GM23248 (cell line): Measurements from ENCODE around the gene OR13G1. TPM values are rescaled to one million over a fixed set of nuclear protein-coding genes. Genes with fewer than 3 reads are reported as not detected.

Experiments used
- DNase-seq: peaks from one replicate; pipeline ENCODE4 v3.0.0-alpha.2; 2015
- H2AFZ ChIP-seq: fragments of 200-600 bp; sonication (generic); 2 replicates; pipeline ENCODE4 v1.6.1; 2016; ENCODE audit warnings: antibody characterized with exemption
- H3F3A ChIP-seq: fragments of 200-600 bp; sonication (generic); 2 replicates; pipeline ENCODE4 v1.6.1; 2016; ENCODE audit warnings: mild to moderate bottlenecking, antibody characterized with exemption, mixed run types; ENCODE audit not compliant: insufficient read depth
- H3K27ac ChIP-seq: fragments of 200-600 bp; sonication (generic); 2 replicates; pipeline ENCODE4 v1.5.1; 2016; ENCODE audit warnings: mild to moderate bottlenecking
- H3K27me3 ChIP-seq: fragments of 200-600 bp; sonication (generic); replicated peaks from 2 replicates; pipeline ENCODE4 v1.6.1; 2016; ENCODE audit warnings: mild to moderate bottlenecking; ENCODE audit not compliant: insufficient read depth
- H3K36me3 ChIP-seq: fragments of 200-600 bp; sonication (generic); 2 replicates; pipeline ENCODE4 v1.6.1; 2016; ENCODE audit warnings: low read depth, mild to moderate bottlenecking
- H3K4me1 ChIP-seq: fragments of 200-600 bp; sonication (generic); 2 replicates; pipeline ENCODE4 v1.6.1; 2016; ENCODE audit warnings: mild to moderate bottlenecking; ENCODE audit not compliant: insufficient read depth
- H3K4me2 ChIP-seq: fragments of 200-600 bp; sonication (generic); one replicate; pipeline ENCODE4 v1.6.1; 2016; ENCODE audit warnings: mild to moderate bottlenecking; ENCODE audit not compliant: unreplicated experiment
- H3K4me3 ChIP-seq: fragments of 200-600 bp; sonication (generic); 2 replicates; pipeline ENCODE4 v1.5.1; 2016; ENCODE audit warnings: mild to moderate bottlenecking
- H3K79me2 ChIP-seq: fragments of 200-600 bp; sonication (generic); 2 replicates; pipeline ENCODE4 v1.6.1; 2016; ENCODE audit warnings: mild to moderate bottlenecking; ENCODE audit not compliant: insufficient read depth
- H3K9ac ChIP-seq: fragments of 200-600 bp; sonication (generic); 2 replicates; pipeline ENCODE4 v1.6.1; 2016; ENCODE audit warnings: mild to moderate bottlenecking
- H3K9me2 ChIP-seq: fragments of 200-600 bp; sonication (generic); 2 replicates; pipeline ENCODE4 v1.6.1; 2016; ENCODE audit warnings: mixed run types, mild to moderate bottlenecking, moderate library complexity; ENCODE audit not compliant: insufficient read depth
- H3K9me3 ChIP-seq: fragments of 200-600 bp; sonication (generic); one replicate; pipeline ENCODE4 v1.6.1; 2017; ENCODE audit warnings: low read depth
- H4K20me1 ChIP-seq: fragments of 200-600 bp; sonication (generic); 2 replicates; pipeline ENCODE4 v1.6.0; 2016; ENCODE audit not compliant: insufficient read depth
- EZH2 ChIP-seq: fragments of 200-600 bp; sonication (generic); IDR thresholded peaks from 2 replicates; pipeline ENCODE4 v1.6.1; 2018; ENCODE audit warnings: antibody characterized with exemption, mild to moderate bottlenecking; ENCODE audit not compliant: insufficient read depth, poor library complexity, severe bottlenecking
- EZH2phosphoT487 ChIP-seq: fragments of 200-600 bp; sonication (generic); IDR thresholded peaks from 2 replicates; pipeline ENCODE4 v1.6.1; 2018; ENCODE audit warnings: antibody characterized with exemption, moderate library complexity, mild to moderate bottlenecking, low read depth; ENCODE audit not compliant: insufficient read depth
- WGBS, 2 experiments: methylation state at CpG; one replicate each; pipeline ENCODE4 v1.1.6; 2015 to 2017; ENCODE audit warnings: low lambda C conversion rate in 2 of 2, low coverage in 1 of 2; ENCODE audit errors: missing lambda C conversion rate in 2 of 2; 5-methylcytosine and 5-hydroxymethylcytosine counted together
- in situ Hi-C: fragments of 300-500 bp; cut with MboI; formaldehyde crosslinking; loops from 2 replicates; pipeline ENCODE4 v1.15.0; 2020
- polyA plus RNA-seq: library from polyadenylated mRNA; unstranded; fragments of >200 nt; fragmentation: Nextera tagmentation; extraction: Ambion mirVana; gene quantifications from 2 replicates; pipeline ENCODE4 v1.2.1, GENCODE V29; 2016
- total RNA-seq: library from RNA; depleted of rRNA; stranded (reverse); fragments of >200 nt; shearing (Covaris generic); gene quantifications from 2 replicates; pipeline ENCODE4 v1.2.3, GENCODE V29; 2014

The OR13G1 gene
- total and polyA plus RNA-seq, 2 experiments from 2014 or later, result not detected

GRCh38 chr1:247656221-247656875 is 23.2 kb downstream of the OR13G1 start:
- TF ChIP-seq EZH2phosphoT487, result no peak
- TF ChIP-seq EZH2, result no peak
- Histone ChIP-seq H3K27ac (no peak overlapping the region), H3K4me3 (no peak overlapping the region), H3K9me3 (no peaks in the 10 kb centered on the region), H4K20me1 (no peaks in the 10 kb centered on the region), H3K27me3 (no peaks in the 10 kb centered on the region), H3K9me2 (no peaks in the 10 kb centered on the region), H3F3A (no peaks in the 10 kb centered on the region), H3K4me2 (no peak overlapping the region), H3K4me1 (no peaks in the 10 kb centered on the region), H3K79me2 (no peaks in the 10 kb centered on the region), H2AFZ (no peak overlapping the region), H3K9ac (no peak overlapping the region), H3K36me3 (no peaks in the 10 kb centered on the region)
- DNase-seq, result no peak
- WGBS, 2 experiments, result 28 to 31% methylated on average over 7 of the region's 7 CpGs
- in situ Hi-C loops, result no loop called here

GRCh38 chr1:247653040-247653439 is 26.5 kb downstream of the OR13G1 start:
- no peaks in the 10 kb centered on the region for H3K9me3 ChIP-seq
- H2AFZ ChIP-seq, result no peak overlapping the region
- H3K4me1 ChIP-seq, result no peaks in the 10 kb centered on the region
- H3K36me3 ChIP-seq, result no peaks in the 10 kb centered on the region
- H3K9me2 ChIP-seq, result no peaks in the 10 kb centered on the region
- TF ChIP-seq EZH2 (no peak), EZH2phosphoT487 (no peak)
- H4K20me1 ChIP-seq, result no peaks in the 10 kb centered on the region
- DNase-seq, result no peak
- no peak overlapping the region for H3K9ac ChIP-seq
- no peak overlapping the region for H3K4me3 ChIP-seq
- H3F3A ChIP-seq, result no peaks in the 10 kb centered on the region
- H3K27ac ChIP-seq, result no peak overlapping the region
- no peaks in the 10 kb centered on the region for H3K79me2 ChIP-seq
- H3K4me2 ChIP-seq, result no peak overlapping the region
- H3K27me3 ChIP-seq, result no peaks in the 10 kb centered on the region
- in situ Hi-C loops, result no loop called here
- WGBS, 2 experiments, result 6 to 19% methylated on average over 1 of the region's 1 CpG

- TF ChIP-seq EZH2 (no peak), EZH2phosphoT487 (no peak)
- in situ Hi-C loops, result no loop called here
- DNase-seq, result no peak
These were observed 31.7 kb downstream of the OR13G1 start for GRCh38 chr1:247647864-247648263.

GRCh38 chr1:247646867-247647266 is 32.7 kb downstream of the OR13G1 start:
- in situ Hi-C loops, result no loop called here
- H4K20me1 ChIP-seq, result no peaks in the 10 kb centered on the region
- TF ChIP-seq EZH2, result no peak
- H3K4me3 ChIP-seq, result no peak overlapping the region
- DNase-seq, result no peak
- H3K79me2 ChIP-seq, result no peaks in the 10 kb centered on the region
- H3K9me3 ChIP-seq, result no peaks in the 10 kb centered on the region
- no peaks in the 10 kb centered on the region for H3K36me3 ChIP-seq
- no peaks in the 10 kb centered on the region for H3F3A ChIP-seq
- H3K9me2 ChIP-seq, result no peaks in the 10 kb centered on the region
- 28 to 35% methylated on average over 4 of the region's 4 CpGs for WGBS, 2 experiments
- H2AFZ ChIP-seq, result no peak overlapping the region
- no peaks in the 10 kb centered on the region for H3K4me1 ChIP-seq
- no peaks in the 10 kb centered on the region for H3K27me3 ChIP-seq
- no peak overlapping the region for H3K4me2 ChIP-seq
- H3K27ac ChIP-seq, result no peak overlapping the region
- H3K9ac ChIP-seq, result no peak overlapping the region

More at GRCh38 chr1:247647864-247648263, 31.7 kb downstream of the OR13G1 start:
- Histone ChIP-seq H3K4me2 (no peak overlapping the region), H3F3A (no peaks in the 10 kb centered on the region), H2AFZ (no peak overlapping the region), H3K9ac (no peak overlapping the region), H3K4me3 (no peak overlapping the region), H4K20me1 (no peaks in the 10 kb centered on the region), H3K36me3 (no peaks in the 10 kb centered on the region), H3K9me3 (no peaks in the 10 kb centered on the region), H3K27ac (no peak overlapping the region), H3K9me2 (no peaks in the 10 kb centered on the region), H3K79me2 (no peaks in the 10 kb centered on the region), H3K4me1 (no peaks in the 10 kb centered on the region), H3K27me3 (no peaks in the 10 kb centered on the region)
- 3 to 4% methylated on average over 2 of the region's 2 CpGs for WGBS, 2 experiments
